Endothelial cell of umbilical vein (primary cell): Measurements from ENCODE around the gene WHRN. TPM values are rescaled to one million over a fixed set of nuclear protein-coding genes. Genes with fewer than 3 reads are reported as not detected.

Experiments
- BruUV-seq: library from RNA; stranded (reverse); fragments of 400-500 nt; replicated peaks from 2 replicates; lab custom pipeline; 2021; lab: Mats Ljungman, UMichigan
- CTCF ChIA-PET: fragments of 300-600, 350-600 bp; sonication (Branson Sonifier 250); formaldehyde crosslinking; loops from one replicate; lab custom pipeline; 2021; ENCODE audit warnings: antibody characterized with exemption, inconsistent platforms; lab: Charles Lee
- POLR2A ChIA-PET: fragments of 300-600, 350-600 bp; sonication (Branson Sonifier 250); formaldehyde crosslinking; loops from one replicate; lab custom pipeline; 2021; ENCODE audit warnings: antibody characterized with exemption, inconsistent platforms; lab: Charles Lee
- DNase-seq: peaks from one replicate; pipeline ENCODE4 v3.0.0-alpha.2; 2011; ENCODE audit warnings: low read depth, low spot score
- FAIRE-seq: peaks from 2 replicates; lab custom pipeline; 2011; peaks lifted over from hg19 to GRCh38; lab: Jason Lieb, UNC
- H2AFZ ChIP-seq: 2 replicates; pipeline ENCODE4 v1.6.0; 2012; ENCODE audit warnings: low read depth, low read length, control low read depth, inconsistent platforms
- H3K27ac ChIP-seq: 2 replicates; pipeline ENCODE4 v1.5.1; 2011; ENCODE audit warnings: low read depth, mild to moderate bottlenecking, control low read depth, low read length, moderate library complexity; ENCODE audit not compliant: insufficient read depth
- H3K27me3 ChIP-seq, 2 experiments: 2 replicates each; pipeline versions ENCODE4 v1.6.0 to v1.6.1; 2011; ENCODE audit warnings: low read length in 2 of 2, mixed read lengths in 1 of 2; ENCODE audit not compliant: control insufficient read depth in 2 of 2, insufficient read depth in 2 of 2
- H3K36me3 ChIP-seq, 2 experiments: 2 replicates in 1 of 2; 3 replicates in 1 of 2; pipeline ENCODE4 v1.5.1; 2011; ENCODE audit warnings: low read length in 2 of 2, mild to moderate bottlenecking in 1 of 2, moderate library complexity in 1 of 2; ENCODE audit not compliant: control insufficient read depth in 2 of 2, insufficient read depth in 2 of 2; ENCODE audit errors: extremely low read depth in 1 of 2
- H3K4me1 ChIP-seq: 3 replicates; pipeline ENCODE4 v1.5.1; 2011; ENCODE audit warnings: mild to moderate bottlenecking, low read length; ENCODE audit not compliant: control insufficient read depth, insufficient read depth; ENCODE audit errors: extremely low read depth
- H3K4me2 ChIP-seq: 2 replicates; pipeline ENCODE4 v1.6.1; 2011; ENCODE audit warnings: low read length, control low read depth, mixed read lengths; ENCODE audit not compliant: insufficient read depth
- H3K4me3 ChIP-seq, 3 experiments: fragments of 200-600 bp in 1 of 3; sonication (generic), shearing (Covaris generic) in 1 of 3; replicated peaks in 1 of 3; 2 replicates each; pipeline ENCODE4 v1.5.1; 2011 to 2016; ENCODE audit warnings: control low read depth in 3 of 3, low read length in 3 of 3, mild to moderate bottlenecking in 2 of 3, inconsistent platforms in 1 of 3, low read depth in 1 of 3, moderate library complexity in 1 of 3; ENCODE audit not compliant: insufficient read depth in 1 of 3
- H3K79me2 ChIP-seq: 2 replicates; pipeline ENCODE4 v1.6.0; 2012; ENCODE audit warnings: low read length, inconsistent platforms; ENCODE audit not compliant: control insufficient read depth, insufficient read depth
- H3K9ac ChIP-seq: replicated peaks from 2 replicates; pipeline ENCODE3; 2011; ENCODE audit warnings: low read length, control low read depth; ENCODE audit not compliant: insufficient read depth; ENCODE audit errors: extremely low read depth
- H3K9me1 ChIP-seq: replicated peaks from 3 replicates; pipeline ENCODE4 v1.6.0; 2011; ENCODE audit warnings: mild to moderate bottlenecking, low read length; ENCODE audit not compliant: control insufficient read depth, insufficient read depth; ENCODE audit errors: extremely low read depth
- H3K9me3 ChIP-seq: replicated peaks from 2 replicates; pipeline ENCODE4 v1.5.1; 2012; ENCODE audit warnings: low read length, inconsistent platforms; ENCODE audit not compliant: control insufficient read depth, insufficient read depth
- H4K20me1 ChIP-seq: replicated peaks from 2 replicates; pipeline ENCODE3; 2011; ENCODE audit warnings: mild to moderate bottlenecking, low read length; ENCODE audit not compliant: control insufficient read depth, insufficient read depth; ENCODE audit errors: extremely low read depth
- CTCF ChIP-seq, 2 donors: IDR thresholded peaks; 1 replicate in 1 of 2; 2 replicates in 1 of 2; pipeline ENCODE4 v1.5.1; 2011; ENCODE audit warnings: low read length in 2 of 2, mild to moderate bottlenecking in 2 of 2, moderate library complexity in 2 of 2, control low read depth in 1 of 2, inconsistent platforms in 1 of 2, low read depth in 1 of 2; ENCODE audit not compliant: insufficient read depth in 1 of 2; ENCODE audit errors: extremely low read depth in 1 of 2
- EZH2 ChIP-seq: IDR thresholded peaks from 2 replicates; pipeline ENCODE4 v1.6.1; 2012; ENCODE audit warnings: borderline replicate concordance, low read depth, mild to moderate bottlenecking, moderate library complexity, low read length, inconsistent platforms; ENCODE audit not compliant: severe bottlenecking
- FOS ChIP-seq: IDR thresholded peaks from 2 replicates; pipeline ENCODE4 v1.6.1; 2011; ENCODE audit warnings: mild to moderate bottlenecking, low read length, moderate library complexity, borderline replicate concordance; ENCODE audit not compliant: insufficient read depth
- GATA2 ChIP-seq: IDR thresholded peaks from 2 replicates; pipeline ENCODE4 v1.7.0; 2011; ENCODE audit warnings: low read depth, mild to moderate bottlenecking, moderate library complexity, mixed read lengths, low read length; ENCODE audit not compliant: insufficient read length, insufficient read depth
- JUN ChIP-seq: IDR thresholded peaks from 2 replicates; pipeline ENCODE4 v1.6.1; 2011; ENCODE audit warnings: borderline replicate concordance, low read depth; ENCODE audit not compliant: insufficient read length, insufficient read depth
- MAX ChIP-seq: IDR thresholded peaks from 2 replicates; pipeline ENCODE4 v1.6.1; 2011; ENCODE audit not compliant: insufficient read depth, insufficient read length
- MYC ChIP-seq: IDR thresholded peaks from one replicate; pipeline ENCODE4 v1.6.1; 2011; ENCODE audit warnings: mild to moderate bottlenecking, low read depth, low read length
- POLR2A ChIP-seq: IDR thresholded peaks from 2 replicates; pipeline ENCODE4 v1.6.1; 2012; ENCODE audit warnings: low read depth, mild to moderate bottlenecking, control low read depth, low read length
- POLR2AphosphoS5 ChIP-seq: IDR thresholded peaks from 2 replicates; pipeline ENCODE4 v1.6.1; 2012; ENCODE audit warnings: low read depth, mild to moderate bottlenecking, control low read depth, low read length, moderate library complexity; ENCODE audit not compliant: insufficient read depth
- dilution Hi-C: fragments of 300-500 bp; cut with MboI; formaldehyde crosslinking; loops from one replicate; pipeline ENCODE4 v1.15.0; 2019; ENCODE audit warnings: low sequenced_read_pairs; ENCODE audit not compliant: extremely low pct_ligation_motif_present
- intact Hi-C: fragments of 100-400 bp; cut with micrococcal nuclease; formaldehyde crosslinking; loops from one replicate; pipeline ENCODE4 v1.10.0; 2022
- polyA plus RNA-seq, 4 experiments: library from polyadenylated mRNA; depleted of rRNA in 3 of 4; stranded (reverse) in 3 of 4; unstranded in 1 of 4; fragments of >200 nt; gene quantifications; 2 replicates each; pipeline versions ENCODE4 v1.2.1 to v1.2.3, GENCODE V29; 2011 to 2012; ENCODE audit warnings: missing spikeins in 1 of 4
- total RNA-seq: library from RNA; stranded (reverse); gene quantifications from 2 replicates; pipeline ENCODE4 v1.2.3, GENCODE V29; 2021

Gene WHRN
- total and polyA plus RNA-seq, 2 donors (not counting 3 experiments of a cell fraction or from before 2014, with no cell fraction given), result 0.35 to 0.69 TPM

GRCh38 chr9:114396558-114397218 lies 108.6 kb downstream of the WHRN start:
- intact Hi-C loops, result no loop called here
- H2AFZ ChIP-seq, result no peak overlapping the region
- H3K4me3 ChIP-seq, result no peak overlapping the region
- no peak overlapping the region for H3K9ac ChIP-seq
- POLR2A ChIA-PET, result no interaction called here
- H3K4me2 ChIP-seq, result no peak overlapping the region
- H3K4me1 ChIP-seq, result no peaks in the 10 kb centered on the region
- CTCF ChIA-PET, result interaction anchor here (0.8 to 1.9 kb wide), 2 partner anchors 9 to 289 kb away, joined by 3 to 9 read pairs; no protein-coding TSS in a partner anchor
- no peak overlapping the region for H3K27ac ChIP-seq
- H3K9me1 ChIP-seq, result no peaks in the 10 kb centered on the region
- H3K27me3 ChIP-seq, result no peaks in the 10 kb centered on the region
- TF ChIP-seq EZH2, result no peak
- no peak for TF ChIP-seq MAX
- no peak for TF ChIP-seq JUN
- TF ChIP-seq FOS, result no peak
- TF ChIP-seq CTCF (IDR thresholded peaks at IDR 0.05; ENCODE audit: extremely low read depth in 1 of 2, insufficient read depth in 1 of 2, low read depth in 1 of 2, low read length in 2 of 2), result no peak
- no peak for TF ChIP-seq POLR2A
- TF ChIP-seq MYC, result no peak
- no peak for TF ChIP-seq GATA2
- TF ChIP-seq POLR2AphosphoS5, result no peak
- dilution Hi-C loops, result no loop called here
- no TSS peak for BruUV-seq
- no peak for FAIRE-seq
- DNase-seq, result no peak
- no peaks in the 10 kb centered on the region for H3K9me3 ChIP-seq
- H3K79me2 ChIP-seq, result no peaks in the 10 kb centered on the region
- H4K20me1 ChIP-seq, result no peaks in the 10 kb centered on the region
- no peaks in the 10 kb centered on the region for H3K36me3 ChIP-seq
